Tibial nerve (tissue), 4 donors: ENCODE results near the gene DTWD1. TPM values are rescaled to one million over a fixed set of nuclear protein-coding genes. Genes with fewer than 3 reads are reported as not detected.
"Not testable (repeated sequence)": the region's sequence is repeated elsewhere in the genome, so short reads cannot be mapped to it uniquely, and the experiment has no call there.

Source experiments
- DNase-seq, 2 donors: peaks; one replicate each; pipeline ENCODE4 v3.0.0-alpha.2; 2019; ENCODE audit warnings: low spot score in 2 of 2
- H3K27ac ChIP-seq, 4 donors: fragments of 200-600 bp; sonication (generic) in 3 of 4; one replicate each; pipeline ENCODE4 v1.5.1; 2017 to 2019; ENCODE audit warnings: mild to moderate bottlenecking in 1 of 4
- H3K27me3 ChIP-seq, 2 donors: fragments of 200-600 bp; sonication (generic) in 1 of 2; one replicate each; pipeline versions ENCODE4 v1.5.1 to v1.6.0; 2017 to 2019
- H3K36me3 ChIP-seq, 3 donors: fragments of 200-600 bp; sonication (generic); one replicate each; pipeline ENCODE4 v1.5.1; 2018 to 2019
- H3K4me1 ChIP-seq, 4 donors: fragments of 200-600 bp; sonication (generic) in 3 of 4; one replicate each; pipeline ENCODE4 v1.5.1; 2017 to 2019
- H3K4me3 ChIP-seq, 4 donors: fragments of 200-600 bp; sonication (generic) in 3 of 4; one replicate each; pipeline ENCODE4 v1.5.1; 2017 to 2019; ENCODE audit warnings: mild to moderate bottlenecking in 1 of 4, moderate library complexity in 1 of 4
- H3K9me3 ChIP-seq, 4 donors: fragments of 200-600 bp; sonication (generic) in 3 of 4; one replicate each; pipeline ENCODE4 v1.5.1; 2017 to 2019
- EP300 ChIP-seq, 2 donors: sonication (generic); formaldehyde crosslinking; IDR thresholded peaks; one replicate each; pipeline ENCODE4 v1.6.1; 2017; ENCODE audit warnings: antibody characterized with exemption in 2 of 2, mild to moderate bottlenecking in 1 of 2
- POLR2A ChIP-seq, 2 donors: fragments of 450-650 bp; IDR thresholded peaks; one replicate each; pipeline ENCODE4 v1.6.1; 2017; ENCODE audit warnings: antibody characterized with exemption in 2 of 2, mild to moderate bottlenecking in 2 of 2, moderate library complexity in 2 of 2
- WGBS, 2 donors: methylation state at CpG; one replicate each; pipeline ENCODE4 v1.1.5; 2018; 5-methylcytosine and 5-hydroxymethylcytosine counted together
- total RNA-seq, 4 donors: library from RNA; depleted of rRNA; stranded (reverse); fragments of >200 nt; gene quantifications; one replicate each; pipeline ENCODE4 v1.1.0, GENCODE V29; 2016
- TF ChIP-seq, protein P1 (sequence below), 5 experiments: fragments of 200-600 bp in 3 of 5; fragments of 450-650 bp in 2 of 5; sonication (generic) in 3 of 5; IDR thresholded peaks; one replicate each; pipeline ENCODE4 v1.5.1; 2016 to 2019; ENCODE audit warnings: antibody characterized with exemption in 5 of 5, mild to moderate bottlenecking in 3 of 5, moderate library complexity in 2 of 5

The DTWD1 gene
- total RNA-seq, 4 donors from 2014 or later, result 16.1 to 42.9 (median 18.3) TPM

DNA sequence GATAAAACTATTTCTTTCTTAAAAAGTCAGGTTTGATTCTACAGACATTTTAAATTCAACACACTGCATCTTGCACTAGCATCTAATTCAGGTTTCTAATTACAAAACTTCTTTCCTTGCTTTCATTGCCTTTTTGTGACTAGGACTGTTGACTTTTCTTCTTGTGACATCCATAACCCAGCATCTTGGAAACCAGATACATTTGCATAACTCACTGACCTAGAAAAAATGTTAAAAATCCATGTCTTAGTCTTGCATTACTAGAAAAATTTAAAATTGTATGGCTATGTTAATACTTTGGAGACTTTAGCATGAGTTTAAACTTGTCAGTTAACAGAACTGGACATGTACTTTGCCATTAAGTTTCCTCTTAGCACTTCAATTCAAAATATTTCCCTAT, 72.7 kb downstream of the DTWD1 start:
- no peak for TF ChIP-seq POLR2A (IDR thresholded peaks at IDR 0.05)
- no peak for TF ChIP-seq EP300 (IDR thresholded peaks at IDR 0.05)
- TF ChIP-seq, protein P1, sequence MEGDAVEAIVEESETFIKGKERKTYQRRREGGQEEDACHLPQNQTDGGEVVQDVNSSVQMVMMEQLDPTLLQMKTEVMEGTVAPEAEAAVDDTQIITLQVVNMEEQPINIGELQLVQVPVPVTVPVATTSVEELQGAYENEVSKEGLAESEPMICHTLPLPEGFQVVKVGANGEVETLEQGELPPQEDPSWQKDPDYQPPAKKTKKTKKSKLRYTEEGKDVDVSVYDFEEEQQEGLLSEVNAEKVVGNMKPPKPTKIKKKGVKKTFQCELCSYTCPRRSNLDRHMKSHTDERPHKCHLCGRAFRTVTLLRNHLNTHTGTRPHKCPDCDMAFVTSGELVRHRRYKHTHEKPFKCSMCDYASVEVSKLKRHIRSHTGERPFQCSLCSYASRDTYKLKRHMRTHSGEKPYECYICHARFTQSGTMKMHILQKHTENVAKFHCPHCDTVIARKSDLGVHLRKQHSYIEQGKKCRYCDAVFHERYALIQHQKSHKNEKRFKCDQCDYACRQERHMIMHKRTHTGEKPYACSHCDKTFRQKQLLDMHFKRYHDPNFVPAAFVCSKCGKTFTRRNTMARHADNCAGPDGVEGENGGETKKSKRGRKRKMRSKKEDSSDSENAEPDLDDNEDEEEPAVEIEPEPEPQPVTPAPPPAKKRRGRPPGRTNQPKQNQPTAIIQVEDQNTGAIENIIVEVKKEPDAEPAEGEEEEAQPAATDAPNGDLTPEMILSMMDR (IDR thresholded peaks at IDR 0.05), result no peak
- Histone ChIP-seq H3K4me1 (no peaks in the 10 kb centered on the region), H3K4me3 (no peak overlapping the region), H3K27ac (no peak overlapping the region), H3K36me3 (no peaks in the 10 kb centered on the region), H3K9me3 (no peaks in the 10 kb centered on the region), H3K27me3 (no peaks in the 10 kb centered on the region)
- DNase-seq, result no peak

DNA sequence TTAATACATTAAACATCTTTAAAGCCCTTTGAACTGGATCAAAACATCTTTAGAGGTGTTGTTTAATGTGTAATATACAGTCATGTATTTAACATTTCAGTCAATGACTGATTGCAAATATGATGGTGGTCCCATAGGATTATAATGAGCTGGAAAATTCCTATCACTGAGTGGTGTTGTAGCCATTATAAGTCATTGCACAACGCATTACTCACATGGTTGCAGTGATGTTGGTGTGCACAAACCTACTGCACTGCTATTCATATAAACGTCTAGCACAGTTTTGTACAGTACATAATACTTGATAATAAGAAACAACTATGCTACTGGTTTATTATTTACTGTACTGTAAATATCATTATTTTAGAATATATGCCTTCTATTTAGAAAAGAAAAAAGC, 75.6 kb downstream of the DTWD1 start:
- WGBS, 2 donors, result 81 to 84% methylated on average over 2 of the region's 2 CpGs

DNA sequence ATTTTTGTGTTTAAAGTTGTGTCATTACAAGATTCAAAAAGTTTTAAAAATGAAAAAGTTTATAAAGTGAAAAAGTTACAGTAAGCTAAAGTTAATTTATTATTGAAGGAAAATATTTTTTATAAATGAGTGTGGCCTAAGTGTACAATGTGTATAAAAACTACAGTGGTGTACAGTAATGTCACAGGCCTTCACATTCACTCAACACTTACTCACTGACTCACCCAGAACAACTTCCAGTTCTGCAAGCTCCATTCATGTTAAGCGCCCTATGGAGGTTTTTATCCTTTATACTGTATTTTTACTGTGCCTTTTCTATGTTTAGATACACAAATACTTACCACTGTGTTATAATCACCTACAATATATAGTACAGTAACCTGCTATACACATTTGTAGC, 76.3 kb downstream of the DTWD1 start:
- Histone ChIP-seq H3K36me3 (no peaks in the 10 kb centered on the region), H3K9me3 (no peaks in the 10 kb centered on the region), H3K4me1 (no peaks in the 10 kb centered on the region), H3K4me3 (no peak overlapping the region), H3K27me3 (no peaks in the 10 kb centered on the region), H3K27ac (no peak overlapping the region)
- DNase-seq, result no peak
- WGBS, 2 donors, result 92 to 98% methylated on average over 1 of the region's 1 CpG
- TF ChIP-seq EP300 (IDR thresholded peaks at IDR 0.05) (no peak), POLR2A (IDR thresholded peaks at IDR 0.05) (no peak)
- TF ChIP-seq, protein P1 (IDR thresholded peaks at IDR 0.05), result no peak

More for the DNA sequence above, 75.6 kb downstream of the DTWD1 start:
- Histone ChIP-seq H3K9me3 (no peaks in the 10 kb centered on the region), H3K27ac (no peak overlapping the region), H3K27me3 (no peaks in the 10 kb centered on the region), H3K4me3 (no peak overlapping the region), H3K36me3 (no peaks in the 10 kb centered on the region), H3K4me1 (no peaks in the 10 kb centered on the region)
- no peak for DNase-seq
- TF ChIP-seq, protein P1 (IDR thresholded peaks at IDR 0.05), result no peak
- TF ChIP-seq POLR2A (IDR thresholded peaks at IDR 0.05), result no peak
- no peak for TF ChIP-seq EP300 (IDR thresholded peaks at IDR 0.05)

DNA sequence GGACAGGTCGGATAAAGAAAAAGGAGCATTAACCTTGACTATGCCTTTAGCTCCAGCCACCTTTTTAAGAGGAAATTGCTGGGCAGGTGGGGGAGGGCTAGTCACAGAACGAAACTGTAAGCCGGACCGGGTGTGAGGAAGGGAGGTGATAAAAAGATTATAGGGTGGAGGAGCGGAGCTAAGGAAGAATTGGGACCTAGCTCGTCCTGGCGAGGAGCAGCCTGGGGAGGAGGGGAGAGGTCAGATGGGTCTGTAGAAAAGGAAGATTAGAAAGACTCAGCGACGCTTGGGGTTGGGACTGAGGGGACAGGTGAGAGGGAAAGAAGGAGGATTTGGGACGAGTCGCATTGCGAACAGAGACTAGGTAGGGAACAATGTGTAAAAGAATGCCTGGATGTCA, 82.1 kb downstream of the DTWD1 start:
- H3K9me3 ChIP-seq, H3K36me3 ChIP-seq, H3K4me1 ChIP-seq, DNase-seq, H3K27me3 ChIP-seq, H3K4me3 ChIP-seq, H3K27ac ChIP-seq: not testable (repeated sequence)
- WGBS, 2 donors, result 84 to 85% methylated on average over 12 of the region's 12 CpGs

Other genes with a start within 250 kb of the DTWD1 start
- gene FGF7, start 197.8 kb upstream of the DTWD1 start, total RNA-seq, result 100 to 1,000 TPM; 102 to 240 (median 175) TPM
- 10 to 100 TPM in 1 of 4 donors, 1 to 10 TPM in 3; 2.1 to 14.2 (median 7.7) TPM for gene FAM227B, start 230 bp upstream of the DTWD1 start, total RNA-seq